ENCODE data around the gene PCYT1B.

Gene PCYT1B

GRCh38 chrX:24693453-24694202 lies 46.5 kb upstream of the PCYT1B start, which contains the start of gene POLA1:
TSS of gene POLA1 (plus strand) at chrX:24693918. CDS start at chrX:24693962, 44 bp downstream.
- Histone ChIP-seq H2AFZ (ENCODE audit: low read length) (peak within 1 kb of the TSS; percentile 92), H3F3A (ENCODE audit: low read depth) (no peaks in the 10 kb centered on the region), H3K9me2 (replicated peaks; ENCODE audit: low read depth, low read length) (no peaks in the 10 kb centered on the region), H3K9me3 (ENCODE audit: insufficient read depth, low read depth, low read length) (no peaks in the 10 kb centered on the region), H3K4me3 (ENCODE audit: low read length, poor library complexity, severe bottlenecking) (peak within 1 kb of the TSS; percentile 95), H3K4me2 (ENCODE audit: low read depth, low read length, poor library complexity, severe bottlenecking) (peak within 1 kb of the TSS; percentile 93), H3K36me3 (ENCODE audit: insufficient read depth, low read length) (no peaks in the 10 kb centered on the region), H3K79me2 (ENCODE audit: insufficient read depth, low read length) (peaks cover 48% of the 10 kb centered on the region), H3K27me3 (ENCODE audit: insufficient read depth, low read length, poor library complexity, severe bottlenecking) (no peaks in the 10 kb centered on the region), H3K4me1 (ENCODE audit: insufficient read depth, low read length, poor library complexity, severe bottlenecking) (peaks cover 15% of the 10 kb centered on the region), H4K20me1 (ENCODE audit: insufficient read depth, low read length, poor library complexity, severe bottlenecking) (peaks cover 17% of the 10 kb centered on the region), H3K9ac (ENCODE audit: low read depth, low read length, poor library complexity, severe bottlenecking) (peak within 1 kb of the TSS; percentile 85)
- TF ChIP-seq, protein P1, sequence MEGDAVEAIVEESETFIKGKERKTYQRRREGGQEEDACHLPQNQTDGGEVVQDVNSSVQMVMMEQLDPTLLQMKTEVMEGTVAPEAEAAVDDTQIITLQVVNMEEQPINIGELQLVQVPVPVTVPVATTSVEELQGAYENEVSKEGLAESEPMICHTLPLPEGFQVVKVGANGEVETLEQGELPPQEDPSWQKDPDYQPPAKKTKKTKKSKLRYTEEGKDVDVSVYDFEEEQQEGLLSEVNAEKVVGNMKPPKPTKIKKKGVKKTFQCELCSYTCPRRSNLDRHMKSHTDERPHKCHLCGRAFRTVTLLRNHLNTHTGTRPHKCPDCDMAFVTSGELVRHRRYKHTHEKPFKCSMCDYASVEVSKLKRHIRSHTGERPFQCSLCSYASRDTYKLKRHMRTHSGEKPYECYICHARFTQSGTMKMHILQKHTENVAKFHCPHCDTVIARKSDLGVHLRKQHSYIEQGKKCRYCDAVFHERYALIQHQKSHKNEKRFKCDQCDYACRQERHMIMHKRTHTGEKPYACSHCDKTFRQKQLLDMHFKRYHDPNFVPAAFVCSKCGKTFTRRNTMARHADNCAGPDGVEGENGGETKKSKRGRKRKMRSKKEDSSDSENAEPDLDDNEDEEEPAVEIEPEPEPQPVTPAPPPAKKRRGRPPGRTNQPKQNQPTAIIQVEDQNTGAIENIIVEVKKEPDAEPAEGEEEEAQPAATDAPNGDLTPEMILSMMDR (conservative IDR thresholded peaks at IDR 0.05; ENCODE audit: low read length), result no peak; the same call in 1 of the 2 replicates
- no peak for TF ChIP-seq EZH2phosphoT487 (IDR thresholded peaks at IDR 0.05; ENCODE audit: borderline replicate concordance)

DNA sequence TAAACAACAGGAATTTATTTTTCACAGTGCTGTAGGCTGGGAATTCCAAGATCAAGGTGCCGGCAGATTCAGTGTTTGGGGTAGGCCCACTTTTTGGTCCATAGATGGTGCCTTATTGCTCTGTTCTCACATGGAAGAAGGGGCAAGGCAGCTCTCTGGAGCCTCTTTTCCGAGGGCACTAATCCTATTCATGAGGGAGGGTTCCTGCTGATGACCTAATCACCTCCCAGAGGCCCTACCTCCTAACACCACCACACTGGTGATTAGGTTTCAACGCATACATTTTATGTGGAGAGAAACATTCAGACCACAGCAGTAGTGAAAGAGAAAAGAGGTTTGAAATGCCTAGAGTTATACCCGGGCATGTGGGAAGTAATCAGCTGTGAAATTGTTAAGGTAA lies 45.2 kb upstream of the PCYT1B start:
- no peaks in the 10 kb centered on the region for H3K36me3 ChIP-seq (ENCODE audit: insufficient read depth, low read length)
- no peak overlapping the region for H3K4me3 ChIP-seq (ENCODE audit: low read length, poor library complexity, severe bottlenecking)
- H3K79me2 ChIP-seq (ENCODE audit: insufficient read depth, low read length), result peaks cover 36% of the 10 kb centered on the region
- peaks cover 11% of the 10 kb centered on the region for H4K20me1 ChIP-seq (ENCODE audit: insufficient read depth, low read length, poor library complexity, severe bottlenecking)
- H3F3A ChIP-seq (ENCODE audit: low read depth), result no peaks in the 10 kb centered on the region
- H3K9me3 ChIP-seq (ENCODE audit: insufficient read depth, low read depth, low read length), result no peaks in the 10 kb centered on the region
- no peaks in the 10 kb centered on the region for H3K9me2 ChIP-seq (replicated peaks; ENCODE audit: low read depth, low read length)
- peaks cover 15% of the 10 kb centered on the region for H3K4me1 ChIP-seq (ENCODE audit: insufficient read depth, low read length, poor library complexity, severe bottlenecking)
- H2AFZ ChIP-seq (ENCODE audit: low read length), result no peak overlapping the region
- TF ChIP-seq, protein P1 (conservative IDR thresholded peaks at IDR 0.05; ENCODE audit: low read length), result no peak
- no peak for TF ChIP-seq EZH2phosphoT487 (IDR thresholded peaks at IDR 0.05; ENCODE audit: borderline replicate concordance)
- H3K9ac ChIP-seq (ENCODE audit: low read depth, low read length, poor library complexity, severe bottlenecking), result no peak overlapping the region
- H3K4me2 ChIP-seq (ENCODE audit: low read depth, low read length, poor library complexity, severe bottlenecking), result peak overlapping the region; percentile 78
- H3K27me3 ChIP-seq (ENCODE audit: insufficient read depth, low read length, poor library complexity, severe bottlenecking), result no peaks in the 10 kb centered on the region

DNA sequence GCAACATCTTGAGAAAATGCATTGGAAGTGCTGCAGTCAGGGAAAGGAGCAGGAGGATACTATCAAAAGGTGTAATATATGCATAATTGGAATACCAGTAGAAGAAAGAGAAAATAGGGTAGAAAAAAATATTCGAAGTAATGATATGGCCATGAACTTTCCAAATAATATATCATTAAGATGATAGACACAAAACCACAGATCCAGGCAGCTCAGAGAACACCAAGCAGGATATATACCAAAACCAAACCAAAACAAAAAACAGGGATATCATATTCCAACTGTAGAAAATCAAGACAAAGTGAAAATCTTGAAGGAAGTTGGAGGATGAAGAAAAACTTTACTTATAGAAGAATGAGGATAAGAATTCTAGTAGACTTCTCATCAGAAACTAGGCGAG lies 36.9 kb upstream of the PCYT1B start:
- no peak overlapping the region for H3K9ac ChIP-seq (ENCODE audit: low read depth, low read length, poor library complexity, severe bottlenecking)

More for the DNA sequence above, 36.9 kb upstream of the PCYT1B start:
- Histone ChIP-seq H3K27me3 (ENCODE audit: insufficient read depth, low read length, poor library complexity, severe bottlenecking) (no peaks in the 10 kb centered on the region), H3F3A (ENCODE audit: low read depth) (no peaks in the 10 kb centered on the region), H2AFZ (ENCODE audit: low read length) (no peak overlapping the region), H3K79me2 (ENCODE audit: insufficient read depth, low read length) (no peaks in the 10 kb centered on the region), H3K4me3 (ENCODE audit: low read length, poor library complexity, severe bottlenecking) (no peak overlapping the region), H4K20me1 (ENCODE audit: insufficient read depth, low read length, poor library complexity, severe bottlenecking) (no peaks in the 10 kb centered on the region), H3K4me2 (ENCODE audit: low read depth, low read length, poor library complexity, severe bottlenecking) (no peak overlapping the region), H3K36me3 (ENCODE audit: insufficient read depth, low read length) (no peaks in the 10 kb centered on the region), H3K4me1 (ENCODE audit: insufficient read depth, low read length, poor library complexity, severe bottlenecking) (no peaks in the 10 kb centered on the region), H3K9me3 (ENCODE audit: insufficient read depth, low read depth, low read length) (no peaks in the 10 kb centered on the region), H3K9me2 (replicated peaks; ENCODE audit: low read depth, low read length) (no peaks in the 10 kb centered on the region)
- TF ChIP-seq, protein P1 (conservative IDR thresholded peaks at IDR 0.05; ENCODE audit: low read length), result no peak

Measured in Loucy (cell line).